GM18907 (cell line): ENCODE results near the gene LENEP.

Source experiments
- ATAC-seq: cut with Tn5 transposase; IDR thresholded peaks from one replicate; pipeline ENCODE4 v1.9.1; 2021; ENCODE audit warnings: mild to moderate bottlenecking, moderate library complexity; ENCODE audit not compliant: unreplicated experiment

Gene LENEP

GRCh38 chr1:155024315-155024714, 30.9 kb downstream of the LENEP start:
- ATAC-seq: no peak

- no peak for ATAC-seq
Observed at GRCh38 chr1:155026154-155026553, 32.8 kb downstream of the LENEP start.

GRCh38 chr1:155026588-155026987, 33.2 kb downstream of the LENEP start:
- ATAC-seq: no peak

GRCh38 chr1:155029513-155030242, 36.3 kb downstream of the LENEP start:
- no peak for ATAC-seq

- ATAC-seq: no peak
Observed at GRCh38 chr1:155030243-155030795, 36.9 kb downstream of the LENEP start.

GRCh38 chr1:155030899-155031298, 37.5 kb downstream of the LENEP start:
- ATAC-seq: no peak

- ATAC-seq: no peak
Observed at GRCh38 chr1:155032886-155033285, 39.5 kb downstream of the LENEP start.

- no peak for ATAC-seq
Observed at GRCh38 chr1:155033524-155033923, 40.1 kb downstream of the LENEP start, which contains the start of the genes DCST1 and DCST2. DCST1 (plus strand) TSS chr1:155033824; CDS start chr1:155034037, 213 bp downstream. DCST2 (minus strand) TSS chr1:155033781; CDS start chr1:155033701, 80 bp downstream.

- no peak for ATAC-seq
Observed at GRCh38 chr1:155034318-155035208, 41.2 kb downstream of the LENEP start.

GRCh38 chr1:155035936-155036335, 42.5 kb downstream of the LENEP start:
- no peak for ATAC-seq

- no peak for ATAC-seq
Observed at GRCh38 chr1:155037043-155037442, 43.7 kb downstream of the LENEP start.

GRCh38 chr1:155037851-155038441, 44.6 kb downstream of the LENEP start:
- ATAC-seq: no peak

- ATAC-seq: no peak
Observed at GRCh38 chr1:155038602-155039307, 45.4 kb downstream of the LENEP start.

- ATAC-seq: no peak
Observed at GRCh38 chr1:155039308-155039669, 45.9 kb downstream of the LENEP start.

GRCh38 chr1:155040358-155041093, 47.1 kb downstream of the LENEP start:
- ATAC-seq: no peak

GRCh38 chr1:155042789-155043188, 49.4 kb downstream of the LENEP start:
- ATAC-seq: no peak

GRCh38 chr1:155043301-155043702, 49.9 kb downstream of the LENEP start:
- ATAC-seq: no peak

- no peak for ATAC-seq
Observed at GRCh38 chr1:155043793-155044192, 50.4 kb downstream of the LENEP start.
